NCI-H748 (cell line): ENCODE measurements around the gene NFKBIZ.

Experiments used
- DNase-seq: peaks from one replicate; lab custom pipeline; 2025; ENCODE audit not compliant: unreplicated experiment; lab: John Stamatoyannopoulos, UW

The NFKBIZ gene

DNA sequence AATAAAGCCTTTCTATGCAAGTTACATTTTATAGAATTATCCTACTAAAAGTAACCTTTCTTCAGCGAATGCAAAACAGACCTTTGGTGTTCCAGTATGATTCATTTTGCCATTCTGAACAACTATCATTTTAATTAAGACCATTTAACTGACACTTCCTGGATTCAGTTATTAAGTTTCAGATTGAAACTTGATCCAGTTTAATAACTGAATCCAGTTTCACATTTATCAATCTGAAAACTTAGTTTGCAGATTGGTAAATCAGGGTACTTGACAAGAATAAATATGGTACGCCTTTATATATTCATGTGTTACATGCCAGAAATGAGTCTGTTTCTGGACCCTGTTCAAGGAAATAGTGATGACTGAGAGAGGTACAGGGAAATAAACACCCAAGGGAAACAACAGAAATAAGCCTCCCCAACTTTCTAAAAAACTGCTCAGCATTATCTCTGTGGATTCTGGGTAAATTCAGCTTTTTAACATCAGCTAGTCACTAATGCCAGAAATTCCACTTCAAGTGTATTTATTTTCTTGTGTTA, 23.3 kb upstream of the NFKBIZ start:
- no peak for DNase-seq

DNA sequence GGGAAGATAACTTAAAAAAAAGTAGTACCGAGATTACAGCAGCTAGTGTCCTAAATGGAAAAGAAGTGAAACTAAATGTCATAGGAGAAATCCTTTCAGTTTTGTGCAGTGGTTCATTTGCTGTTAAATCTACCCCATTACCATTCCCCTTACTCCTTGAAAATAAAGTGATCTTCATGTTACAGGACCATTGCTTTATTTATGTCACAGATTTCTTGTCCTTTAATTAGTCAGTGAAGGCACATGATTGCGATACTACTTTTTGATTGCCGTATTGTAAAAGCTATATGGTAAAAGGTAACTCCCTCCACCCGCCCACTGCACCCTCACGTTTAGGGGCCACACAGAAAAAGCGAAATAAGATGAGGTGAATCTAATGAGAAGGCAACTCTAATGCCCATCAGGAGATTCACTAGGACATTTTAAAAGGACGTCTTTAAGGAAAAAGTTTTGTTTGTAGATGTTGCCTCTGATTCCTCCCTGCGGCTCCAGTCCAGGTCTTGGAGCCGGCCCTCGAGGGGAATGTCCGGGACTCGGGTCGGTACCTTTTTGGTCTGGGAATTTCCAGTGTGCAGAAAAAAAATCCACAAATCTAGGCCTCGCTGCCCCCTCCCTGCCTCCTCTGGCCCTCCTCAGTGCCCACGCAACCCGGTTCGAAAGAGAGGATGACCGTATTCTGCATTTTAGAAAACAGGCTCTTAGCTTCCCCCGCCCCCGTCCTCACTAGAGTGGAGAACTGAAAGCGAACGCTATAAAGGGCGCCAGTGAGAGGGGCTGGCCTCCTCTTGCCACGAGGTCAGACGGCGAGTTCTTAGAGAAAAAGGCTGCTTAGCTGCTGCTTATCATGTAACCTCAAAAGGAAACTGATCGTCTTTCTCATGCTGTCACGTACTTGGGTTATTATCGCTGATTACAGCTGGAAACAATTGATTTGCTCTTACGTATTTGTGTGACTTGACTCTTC, 21.8 kb upstream of the NFKBIZ start:
- no peak for DNase-seq

DNA sequence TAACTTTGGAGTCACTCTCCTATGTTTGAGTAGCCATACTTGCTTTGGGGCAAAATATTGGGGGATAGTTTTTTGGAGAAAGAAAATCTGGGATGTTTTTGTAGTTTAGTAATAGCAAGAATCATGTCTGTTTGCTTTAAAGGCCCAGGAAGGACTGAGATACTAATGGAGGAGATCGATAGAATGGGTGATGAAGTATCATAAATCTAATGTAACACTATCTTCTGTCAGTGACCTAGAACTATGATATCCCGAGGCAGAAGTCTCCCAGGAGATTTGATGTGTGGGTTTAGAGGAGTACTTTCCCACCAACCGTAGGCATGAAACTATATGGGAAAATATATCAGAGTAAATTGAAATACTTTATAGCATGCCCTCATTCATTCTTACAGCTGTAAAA, 21.0 kb upstream of the NFKBIZ start:
- no peak for DNase-seq

DNA sequence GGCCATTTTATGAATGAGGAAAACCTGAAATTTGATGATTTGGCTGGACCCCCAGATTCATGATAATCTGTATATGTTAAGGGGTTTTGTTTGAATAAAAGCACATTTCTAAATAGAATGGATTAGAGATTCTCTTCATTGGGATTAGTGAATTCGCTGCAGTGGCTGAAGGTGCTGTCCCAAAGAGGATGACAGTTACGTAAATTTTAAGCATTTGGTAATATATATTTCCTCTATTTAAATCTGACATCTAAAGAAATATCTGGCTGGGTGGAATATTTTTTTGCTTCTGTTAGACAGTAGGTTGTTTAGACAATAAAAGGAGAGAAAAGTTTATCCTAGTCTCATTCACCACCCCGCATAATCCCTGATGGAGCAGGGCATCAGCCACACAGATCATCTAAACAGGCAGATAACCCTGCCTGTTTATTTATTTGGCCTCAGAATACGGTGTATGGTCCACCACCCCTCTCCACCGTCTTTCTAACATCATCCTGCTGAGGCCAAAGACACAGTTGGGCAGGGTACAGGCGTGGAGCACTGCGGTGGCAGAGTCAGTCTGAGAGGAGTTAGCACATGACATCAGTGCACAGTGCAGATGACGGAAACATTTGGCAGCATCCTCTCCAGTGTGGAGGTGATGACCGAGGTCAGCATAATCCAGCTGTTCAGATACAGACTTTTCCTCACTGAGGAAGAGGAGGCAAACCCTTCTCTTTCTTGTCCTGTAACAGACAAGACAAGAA, 20.4 kb upstream of the NFKBIZ start:
- no peak for DNase-seq

DNA sequence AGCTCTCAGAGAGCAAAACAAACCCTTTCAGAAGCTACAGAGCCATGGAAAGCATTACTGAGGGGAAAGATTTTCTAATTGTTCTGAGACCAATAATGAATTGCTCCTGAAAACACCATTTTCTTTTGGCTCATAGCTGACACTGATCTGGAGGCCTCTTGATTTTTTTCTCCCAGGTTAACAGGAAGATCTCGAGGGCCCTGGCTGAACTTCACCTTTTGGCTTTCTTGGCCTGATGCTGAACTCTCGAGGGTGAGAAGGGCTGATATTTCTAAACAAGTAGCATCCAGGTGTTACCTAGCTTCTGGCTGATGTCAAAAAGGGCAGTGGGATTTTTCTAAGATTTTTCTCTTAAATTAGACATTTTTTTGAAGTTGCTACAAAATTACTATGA, 19.9 kb upstream of the NFKBIZ start:
- no peak for DNase-seq

DNA sequence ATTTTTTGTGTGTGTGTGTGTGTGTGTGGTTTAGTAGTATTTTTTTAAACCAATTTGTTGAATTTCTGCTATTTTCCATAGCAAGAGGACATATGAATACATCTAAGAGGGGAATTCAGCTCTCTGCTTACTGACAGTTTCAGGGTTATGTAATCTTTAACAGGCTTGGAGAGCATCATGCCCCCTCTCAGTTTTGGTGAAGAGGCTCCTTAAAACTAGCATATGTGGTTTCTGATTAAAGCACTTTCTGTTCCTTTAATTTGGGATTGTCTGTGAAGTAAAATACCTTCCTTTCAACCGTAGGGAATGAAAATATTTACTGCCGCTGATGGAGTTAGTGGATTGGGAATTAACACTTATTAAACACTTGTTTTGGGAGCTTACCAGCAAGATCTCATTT, 19.4 kb upstream of the NFKBIZ start:
- no peak for DNase-seq

DNA sequence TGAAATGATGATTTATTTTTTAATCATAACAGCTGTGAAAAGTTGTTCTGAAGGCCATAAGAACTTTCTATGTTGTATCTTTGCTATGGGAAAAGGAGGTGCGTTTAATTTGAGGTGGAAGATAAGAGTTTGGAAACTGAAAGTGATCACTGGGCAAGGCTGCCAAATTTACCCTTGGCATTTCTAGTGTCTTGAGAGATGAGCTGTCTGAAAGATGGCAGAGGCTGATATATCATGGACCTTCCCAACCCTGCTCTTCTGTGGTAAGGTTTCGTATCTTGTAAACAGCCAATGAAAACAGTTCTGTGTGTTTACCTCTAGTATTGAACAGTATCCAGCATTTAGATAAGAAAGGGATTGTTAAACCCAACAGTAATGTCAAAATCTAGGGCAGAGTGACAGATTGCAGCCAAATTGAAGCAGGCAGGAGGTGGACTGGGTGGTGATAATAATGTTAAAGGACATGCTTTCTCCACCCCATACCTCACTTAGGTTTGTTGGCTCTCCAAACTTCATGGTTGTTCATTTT, 15.8 kb upstream of the NFKBIZ start:
- DNase-seq = no peak

DNA sequence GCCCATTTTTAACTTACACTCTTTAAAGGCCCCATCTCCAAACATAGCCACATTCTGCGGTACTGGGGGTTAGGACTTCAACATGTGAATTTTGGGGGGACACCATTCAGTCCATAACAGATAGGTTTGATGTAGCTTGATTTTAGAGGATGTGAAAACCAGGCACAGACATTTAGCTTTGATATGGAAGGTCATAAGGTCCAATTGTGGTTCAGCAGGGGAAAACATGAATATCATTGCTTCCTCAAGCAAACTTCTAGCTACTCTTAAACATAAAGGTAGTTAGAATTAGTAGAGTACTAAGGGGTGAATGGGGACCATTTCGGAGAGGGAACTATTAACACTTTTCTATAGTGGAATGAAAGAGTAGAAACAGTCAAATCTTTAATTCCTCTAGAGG, 13.6 kb upstream of the NFKBIZ start:
- no peak for DNase-seq

DNA sequence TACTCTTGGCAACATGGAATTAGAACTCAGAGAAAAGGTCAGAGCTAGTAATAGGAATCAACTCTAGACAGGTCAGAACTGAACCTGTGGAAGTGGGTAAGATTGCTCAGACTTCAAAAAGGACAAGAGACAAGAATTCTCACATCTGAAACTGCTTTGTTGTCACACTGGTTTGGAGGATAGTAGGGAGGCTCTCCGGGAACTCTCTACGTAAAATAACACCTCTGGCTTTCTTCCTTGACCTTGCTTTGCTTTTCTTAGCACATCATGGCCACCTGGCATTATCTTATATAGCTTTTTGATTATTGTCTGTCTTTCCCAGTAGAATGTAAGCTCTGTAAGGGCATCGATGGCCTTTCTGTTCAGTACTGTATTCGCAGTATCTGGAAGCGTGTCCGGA, 13.2 kb upstream of the NFKBIZ start:
- no peak for DNase-seq

DNA sequence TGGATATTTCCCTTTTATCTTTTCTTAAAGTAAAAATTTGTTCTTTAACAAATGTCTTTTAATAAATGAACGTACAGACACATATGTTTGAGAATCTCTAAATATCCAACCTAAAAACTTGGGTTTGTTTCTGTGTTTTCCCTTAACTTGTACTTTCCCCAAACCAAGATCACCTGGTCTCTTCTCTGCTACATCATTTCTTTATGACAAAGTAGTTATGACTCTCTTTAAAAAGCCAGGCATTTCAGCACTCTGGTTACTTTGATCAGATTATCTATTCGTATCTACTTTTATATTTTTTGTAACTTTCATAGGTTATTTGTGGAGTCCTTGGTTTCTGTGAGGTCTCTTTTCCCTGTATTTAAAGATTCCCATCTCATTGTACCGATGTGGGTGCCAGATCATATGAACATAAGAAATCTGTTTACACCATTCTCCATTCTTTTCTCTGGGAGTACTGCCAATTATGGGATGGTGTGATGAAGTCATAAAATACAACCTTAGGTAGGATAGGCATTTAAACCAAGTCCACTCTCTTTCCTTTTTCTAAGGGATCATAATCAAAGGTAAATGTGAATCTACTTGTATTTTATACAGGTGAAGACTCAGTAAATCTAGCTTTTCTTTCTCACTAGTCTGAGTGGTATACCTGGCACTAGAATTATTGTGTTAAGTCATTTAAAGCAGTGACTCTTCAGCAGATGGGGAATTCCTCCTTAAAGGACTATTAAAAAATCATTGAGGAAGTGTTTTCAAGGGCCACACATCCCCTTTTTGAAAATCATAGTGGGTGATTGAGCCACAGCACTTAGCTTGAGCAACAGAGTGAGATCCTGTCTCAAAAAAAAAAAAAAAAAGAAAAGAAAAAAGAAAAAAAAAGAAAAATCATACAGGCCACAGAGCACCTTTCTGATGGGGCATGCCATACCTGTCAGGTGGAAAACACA, 12.4 kb upstream of the NFKBIZ start:
- no peak for DNase-seq

DNA sequence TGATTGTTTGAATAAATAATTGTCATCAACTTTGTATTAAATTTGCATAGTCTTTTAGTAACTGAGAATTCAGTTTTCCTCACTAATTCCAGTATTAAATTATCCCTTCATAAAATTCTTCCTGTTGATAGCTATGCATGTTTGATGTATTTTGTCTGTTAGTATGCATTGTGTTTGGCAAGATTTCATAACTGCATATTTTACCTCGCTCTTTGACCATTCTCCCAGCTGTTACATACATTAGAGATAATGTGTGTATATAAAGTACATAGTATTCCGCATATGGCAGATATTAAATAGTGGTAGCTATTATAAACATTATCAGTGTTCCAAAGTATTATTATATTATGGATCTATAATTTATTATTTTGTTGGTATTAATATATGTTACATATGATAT, 10.6 kb upstream of the NFKBIZ start:
- no peak for DNase-seq

DNA sequence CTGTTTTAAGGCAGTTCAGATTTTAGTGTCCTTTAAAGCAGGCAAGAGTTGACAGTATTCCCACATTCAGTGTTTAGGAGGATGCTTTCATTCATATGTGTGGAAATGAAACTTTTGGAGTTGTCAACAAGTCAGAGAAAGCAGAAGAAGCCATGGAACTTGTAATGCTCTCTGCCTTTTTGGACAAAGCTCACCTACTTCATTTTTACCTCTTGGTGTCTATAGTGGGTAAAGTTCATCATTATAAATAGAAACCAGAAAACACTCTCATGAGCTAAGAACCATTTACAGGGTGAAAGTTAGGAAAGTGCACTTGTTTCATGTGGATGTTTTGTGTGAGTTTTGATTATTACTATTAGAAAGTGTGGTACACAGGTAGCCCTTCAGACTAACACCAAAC, 9.2 kb upstream of the NFKBIZ start:
- DNase-seq = no peak

DNA sequence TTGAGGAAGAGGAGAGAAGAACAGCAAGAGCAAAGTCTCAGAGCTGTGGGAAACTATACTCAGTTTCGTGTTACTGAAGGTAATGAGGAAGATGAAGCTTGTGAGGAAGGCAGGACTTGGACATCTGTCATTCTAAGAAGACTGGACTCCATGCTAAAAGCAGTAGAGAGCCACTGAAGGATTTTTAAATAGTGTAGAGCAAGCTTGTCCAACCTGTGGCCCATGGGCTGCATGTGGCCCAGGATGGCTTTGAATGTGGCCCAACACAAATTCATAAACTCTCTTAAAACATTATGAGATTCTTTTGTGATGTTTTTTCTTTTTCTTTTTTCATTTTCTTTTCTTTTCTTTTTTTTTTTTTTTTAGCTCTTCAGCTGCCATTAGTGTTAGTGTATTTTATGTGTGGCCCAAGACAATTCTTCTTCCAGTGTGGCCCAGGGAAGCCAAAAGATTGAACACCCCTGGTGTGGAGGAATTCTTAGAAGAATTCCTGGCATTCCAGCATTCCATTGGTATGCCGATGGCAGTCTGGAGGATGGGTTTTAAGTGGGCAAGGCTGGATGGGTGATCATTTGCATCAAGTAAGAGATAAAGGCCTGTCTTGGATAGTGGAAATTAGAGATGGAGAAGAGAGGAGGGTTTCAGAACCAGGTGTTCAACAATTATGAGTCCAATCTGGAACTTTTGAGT, 6.9 kb upstream of the NFKBIZ start:
- no peak for DNase-seq

DNA sequence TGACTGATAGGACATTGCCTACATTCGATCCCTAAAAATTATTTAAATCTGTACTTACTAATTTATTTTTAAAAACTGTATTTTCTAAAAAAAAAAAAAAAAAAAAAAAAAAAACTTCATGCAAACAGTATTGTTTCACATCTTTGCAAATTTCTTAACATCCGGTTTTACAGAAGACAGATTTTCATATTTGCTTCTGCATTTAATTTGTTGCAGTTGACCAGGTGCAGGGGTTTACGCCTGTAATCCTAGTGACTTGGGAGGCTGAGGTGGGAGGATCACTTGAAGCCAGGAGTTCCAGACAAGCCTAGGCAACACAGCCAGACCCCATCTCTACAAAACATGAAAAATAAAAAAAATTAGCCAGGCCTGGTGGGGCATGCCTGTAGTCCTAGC, 6.4 kb upstream of the NFKBIZ start:
- DNase-seq = no peak

DNA sequence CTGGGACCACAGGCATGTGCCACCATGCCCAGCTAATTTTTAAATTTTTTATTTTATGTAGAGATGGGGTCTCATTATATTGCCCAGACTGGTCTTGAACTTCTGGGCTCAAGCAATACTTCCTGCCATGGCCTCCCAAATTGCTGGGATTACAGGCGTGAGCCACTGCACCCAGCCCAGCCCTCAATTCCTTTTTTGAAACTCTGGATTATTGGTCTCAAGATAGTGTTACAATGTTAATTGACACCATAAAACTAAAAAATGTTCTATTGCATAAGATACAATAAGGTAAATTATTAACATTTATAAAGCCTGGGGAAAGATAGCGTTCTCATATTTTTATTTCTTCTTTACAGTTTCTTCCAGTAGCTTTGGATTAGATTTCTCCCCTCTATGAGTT, 3.9 kb upstream of the NFKBIZ start:
- DNase-seq = no peak

DNA sequence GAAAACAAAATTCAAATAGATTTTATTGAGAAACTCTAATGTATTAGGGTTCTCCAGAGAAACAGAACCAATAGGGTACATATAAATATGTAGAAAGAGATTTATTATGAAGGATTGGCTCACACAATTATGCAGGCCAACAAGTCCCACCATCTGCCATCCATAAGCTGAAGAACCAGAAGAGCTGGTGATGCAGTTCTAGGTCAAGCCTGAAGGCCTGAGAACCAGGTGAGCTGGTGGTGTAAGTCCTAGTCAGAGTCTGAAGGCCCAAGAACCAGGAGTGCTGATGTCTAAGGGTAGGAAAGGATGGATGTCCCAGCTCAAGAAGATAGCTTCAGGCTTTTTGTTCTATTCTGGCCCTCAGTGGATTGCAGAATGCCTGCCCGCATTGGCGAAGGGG, 2.6 kb upstream of the NFKBIZ start:
- DNase-seq = no peak

DNA sequence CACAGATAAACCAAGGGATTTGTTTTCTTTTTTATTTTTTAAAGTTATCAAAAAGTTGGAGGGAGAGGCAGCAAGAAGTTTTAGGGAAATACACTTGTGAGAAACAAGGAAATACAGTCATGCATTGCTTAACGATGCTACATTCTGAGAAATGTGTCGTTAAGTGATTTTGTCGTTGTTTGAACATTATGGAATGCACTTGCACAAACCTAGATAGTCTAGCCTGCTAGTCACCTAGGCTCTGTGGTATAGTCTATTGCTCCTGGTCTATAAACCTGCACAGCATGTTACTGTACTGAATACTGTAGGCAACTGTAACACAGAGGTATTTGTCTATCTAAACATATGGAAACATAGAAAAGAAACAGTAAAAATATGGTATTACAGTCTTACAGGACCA, 2.0 kb upstream of the NFKBIZ start:
- no peak for DNase-seq

DNA sequence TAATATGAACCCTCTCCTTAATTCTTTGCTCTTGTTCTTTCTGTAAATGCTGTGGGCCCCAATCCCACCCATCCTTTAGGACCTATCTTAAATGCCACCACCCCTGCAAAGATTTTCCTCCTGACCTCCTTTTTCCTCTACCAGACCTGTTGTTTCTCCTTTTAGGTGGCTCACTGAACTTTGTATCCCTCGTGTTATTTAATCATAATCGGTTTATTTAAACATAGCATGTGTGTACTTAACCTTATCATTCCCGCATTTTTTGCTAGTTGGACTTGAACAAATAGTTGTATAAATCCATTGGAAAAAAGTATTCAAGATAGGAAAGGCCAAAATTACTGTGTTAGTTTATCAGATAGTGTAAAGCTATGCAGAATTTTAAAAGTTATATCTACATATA, 988 bp upstream of the NFKBIZ start:
- DNase-seq = no peak

DNA sequence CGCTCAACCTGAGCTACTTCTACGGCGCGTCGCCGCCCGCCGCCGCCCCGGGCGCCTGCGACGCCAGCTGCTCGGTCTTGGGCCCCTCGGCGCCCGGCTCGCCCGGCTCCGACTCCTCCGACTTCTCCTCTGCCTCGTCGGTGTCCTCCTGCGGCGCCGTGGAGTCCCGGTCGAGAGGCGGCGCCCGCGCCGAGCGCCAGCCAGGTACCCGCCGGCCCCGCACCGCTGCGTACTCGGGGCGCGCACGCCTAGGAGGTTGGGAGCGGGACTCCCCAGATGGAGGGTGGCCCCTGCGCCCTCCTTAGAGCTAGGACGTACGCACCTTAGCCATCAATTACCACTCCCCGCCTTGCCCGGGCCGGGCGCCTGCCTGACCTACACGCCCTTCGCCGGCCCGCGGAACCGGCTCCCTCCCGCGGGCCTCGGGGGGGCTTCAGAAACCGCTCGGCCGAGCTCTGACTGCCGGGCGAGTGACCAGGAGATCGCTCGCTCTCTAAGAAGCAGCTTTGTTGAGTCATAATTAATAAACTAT, 466 bp downstream of the NFKBIZ start:
- DNase-seq = peak; percentile 69
